Adrenal gland (tissue), 12 donors: Measurements from ENCODE around the gene GAGE12J. TPM values are rescaled to one million over a fixed set of nuclear protein-coding genes. Genes with fewer than 3 reads are reported as not detected.
"Not testable (repeated sequence)": the region's sequence is repeated elsewhere in the genome, so short reads cannot be mapped to it uniquely, and the experiment has no call there.

Experiments used
- DNase-seq, 7 donors: peaks; one replicate each; pipeline ENCODE4 v3.0.0-alpha.2; 2019 to 2020
- H3K27ac ChIP-seq, 5 donors: fragments of 200-600 bp; sonication (generic) in 4 of 5; 1 replicate in 3 of 5; 2 replicates in 2 of 5; pipeline versions ENCODE4 v1.5.1 to v1.8.0; 2016 to 2020; ENCODE audit warnings: mild to moderate bottlenecking in 1 of 5
- H3K27me3 ChIP-seq: fragments of 200-600 bp; 2 replicates; pipeline ENCODE4 v1.8.0; 2021
- H3K36me3 ChIP-seq, 2 donors: fragments of 200-600 bp; replicated peaks in 1 of 2; 1 replicate in 1 of 2; 2 replicates in 1 of 2; pipeline versions ENCODE4 v1.5.1 to v1.8.0; 2018 to 2022
- H3K4me1 ChIP-seq, 2 donors: fragments of 200-600 bp; replicated peaks in 1 of 2; 1 replicate in 1 of 2; 2 replicates in 1 of 2; pipeline versions ENCODE4 v1.5.1 to v1.8.0; 2018 to 2021
- H3K4me3 ChIP-seq, 4 donors: fragments of 200-600 bp; sonication (generic) in 3 of 4; one replicate each; pipeline ENCODE4 v1.5.1; 2016 to 2018
- H3K9me3 ChIP-seq, 3 donors: fragments of 200-600 bp; sonication (generic) in 1 of 3; replicated peaks in 1 of 3; 1 replicate in 2 of 3; 2 replicates in 1 of 3; pipeline versions ENCODE4 v1.5.1 to v1.8.0; 2016 to 2021
- WGBS, 4 donors: extraction: QIAGEN DNeasy Blood & Tissue Kit in 2 of 4; methylation state at CpG; one replicate each; pipeline versions ENCODE4 v1.1.5 to v1.1.7; 2013 to 2017; 5-methylcytosine and 5-hydroxymethylcytosine counted together
- intact Hi-C, 2 donors: fragments of 100-400 bp; cut with DNase I; formaldehyde crosslinking; loops; one replicate each; pipeline versions ENCODE4 v1.14.1 to v1.15.0; 2022 to 2023
- polyA plus RNA-seq, 3 donors: library from polyadenylated mRNA; stranded (reverse); fragments of 200-250 nt in 2 of 3; fragments of 350-450 nt in 1 of 3; fragmentation: Illumina TruSeq in 1 of 3; extraction: RNeasy Lipid Tissue Mini Kit (QIAGEN cat#74804) in 1 of 3; gene quantifications; one replicate each; pipeline ENCODE4 v1.2.3, GENCODE V29; 2013 to 2014
- total RNA-seq, 9 donors: library from RNA; depleted of rRNA in 4 of 9; stranded (reverse); fragments of >200 nt in 4 of 9; fragments of 120-200 nt in 1 of 9; fragmentation: NEBNext Ultra II Directional in 1 of 9; extraction: Animal tissue kit (Norgen Biotek cat#: 25700) in 1 of 9; gene quantifications; one replicate each; pipeline versions ENCODE4 v1.1.0 to v1.2.4, GENCODE V29; 2013 to 2023
- donor health status: healthy with polysubstance abuse.
- donor health status: Bipolar disorder and iron deficiency.
- donor health status: DM: yes; HTN: yes; CAD: no.
- donor health status: DM: no; HTN: no; CAD: no.
- donor health status: DM: no; HTN: no; CAD: no.
- donor health status: DM: yes; HTN: yes; CAD: no.

Gene GAGE12J
- total and polyA plus RNA-seq, 12 donors, result not detected

DNA sequence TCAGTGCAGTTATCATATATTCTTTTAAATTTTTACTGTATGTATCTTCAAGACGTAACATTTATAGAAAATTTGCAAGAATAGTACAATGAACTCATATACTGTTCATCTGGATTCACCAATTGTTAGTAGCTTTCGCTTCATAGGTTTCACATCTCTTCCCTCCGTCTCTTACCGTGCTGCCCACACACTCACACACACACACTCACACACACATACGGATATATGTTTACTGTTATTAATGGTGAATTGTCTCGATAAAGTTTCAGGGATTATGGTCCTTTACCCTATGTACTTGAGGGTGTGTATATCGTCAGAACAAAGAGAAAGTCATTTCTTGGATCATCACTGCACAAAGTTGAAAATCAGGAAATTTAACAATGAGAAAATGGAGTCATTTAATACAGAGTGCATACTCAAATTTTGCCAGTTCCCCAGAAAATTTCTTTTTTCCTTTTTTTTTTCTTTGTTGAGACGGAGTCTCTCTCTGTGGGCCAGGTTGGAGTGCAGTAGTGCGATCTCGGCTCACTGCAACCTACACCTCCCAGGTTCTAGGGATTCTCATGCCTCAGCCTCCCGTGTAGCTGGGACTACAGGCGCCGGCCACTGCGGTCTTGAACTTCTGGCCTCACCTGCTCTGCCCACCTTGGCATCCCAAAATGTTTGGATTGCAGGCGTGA lies 22.8 kb downstream of the GAGE12J start:
- DNase-seq, H3K36me3 ChIP-seq, intact Hi-C loops, H3K9me3 ChIP-seq, H3K4me1 ChIP-seq, H3K4me3 ChIP-seq, H3K27me3 ChIP-seq, H3K27ac ChIP-seq: not testable (repeated sequence)
- WGBS, 4 donors, result 71 to 80% (median 78%) methylated on average over 11 to 14 of the region's 15 CpGs

DNA sequence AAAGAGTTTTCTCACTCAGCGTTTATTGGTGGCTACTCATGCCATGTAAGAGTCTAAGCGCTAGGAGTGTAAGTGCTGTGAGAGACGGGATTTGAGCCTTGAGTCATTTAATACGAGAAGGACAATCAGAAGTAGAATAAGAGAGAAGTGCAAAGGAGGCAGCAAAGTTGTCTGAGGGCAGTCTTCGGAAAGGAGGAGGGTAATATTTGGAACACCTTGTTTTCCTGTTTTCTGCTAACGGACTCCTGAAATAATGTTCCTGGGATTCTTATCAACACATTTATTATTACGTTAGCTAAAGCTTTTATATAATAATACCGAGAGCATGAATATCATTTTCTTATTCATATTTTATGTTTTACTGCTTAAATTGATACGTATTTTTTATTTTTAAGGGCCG lies 23.6 kb downstream of the GAGE12J start:
- H3K27me3 ChIP-seq, DNase-seq, intact Hi-C loops, H3K9me3 ChIP-seq, H3K4me3 ChIP-seq, H3K36me3 ChIP-seq, H3K4me1 ChIP-seq, H3K27ac ChIP-seq: not testable (repeated sequence)
- WGBS, 4 donors, result 76 to 86% (median 80%) methylated on average over 5 to 9 of the region's 10 CpGs

DNA sequence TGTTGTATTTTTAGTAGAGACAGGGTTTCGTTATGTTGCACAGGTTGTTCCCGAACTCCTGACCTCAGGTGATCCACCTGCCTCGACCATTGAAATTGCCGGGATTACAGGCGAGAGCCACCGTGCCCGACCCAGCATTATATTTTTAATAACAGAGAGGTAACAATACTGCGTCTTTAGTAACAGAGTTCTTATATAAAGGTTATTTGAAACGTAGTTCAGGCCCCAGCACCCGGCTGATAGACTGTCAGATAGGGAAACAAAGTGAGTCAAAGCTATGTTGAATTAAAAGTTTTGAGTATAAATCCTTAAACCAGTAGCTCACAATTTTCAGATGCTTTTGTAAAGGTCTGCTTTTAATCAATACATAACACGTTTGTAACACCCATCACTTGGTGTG lies 24.3 kb downstream of the GAGE12J start:
- H3K27me3 ChIP-seq, H3K4me1 ChIP-seq, H3K9me3 ChIP-seq, H3K36me3 ChIP-seq, H3K4me3 ChIP-seq, intact Hi-C loops, H3K27ac ChIP-seq: not testable (repeated sequence)
- DNase-seq, result peak in 2 of 7 donors; percentile 13 to 35
- 78 to 89% (median 83%) methylated on average over 7 to 11 of the region's 11 CpGs for WGBS, 4 donors

Other genes with a start within 250 kb of the GAGE12J start
- 10 to 100 TPM in 8 of 9 donors, 1 to 10 TPM in 1; 9.7 to 44.5 (median 34.4) TPM for gene PRAF2, start 248.0 kb upstream of the GAGE12J start, total RNA-seq
- gene PRAF2, start 248.0 kb upstream of the GAGE12J start, polyA plus RNA-seq, result 100 to 1,000 TPM in 1 of 3 donors, 10 to 100 TPM in 2; 66.0 to 100 (median 85.5) TPM
- 100 to 1,000 TPM in 6 of 9 donors, 10 to 100 TPM in 3; 64.1 to 139 (median 108) TPM for gene WDR45, start 242.2 kb upstream of the GAGE12J start, total RNA-seq
- 100 to 1,000 TPM in 2 of 3 donors, 10 to 100 TPM in 1; 59.4 to 184 (median 170) TPM for gene WDR45, start 242.2 kb upstream of the GAGE12J start, polyA plus RNA-seq
- 10 to 100 TPM; 21.5 to 58.4 (median 27.3) TPM for gene GPKOW, start 198.3 kb upstream of the GAGE12J start, total RNA-seq
- gene GPKOW, start 198.3 kb upstream of the GAGE12J start, polyA plus RNA-seq, result 10 to 100 TPM; 10.1 to 21.8 (median 11.3) TPM
- gene MAGIX, start 159.3 kb upstream of the GAGE12J start, total RNA-seq, result 10 to 100 TPM in 1 of 9 donors, 1 to 10 TPM in 8; 2.2 to 16.2 (median 3.1) TPM
- gene MAGIX, start 159.3 kb upstream of the GAGE12J start, polyA plus RNA-seq, result 1 to 10 TPM in 2 of 3 donors, under 1 TPM in 1; 0.59 to 8.4 (median 7.6) TPM
- 100 to 1,000 TPM in 6 of 9 donors, 10 to 100 TPM in 3; 52.1 to 304 (median 161) TPM for gene PLP2, start 150.1 kb upstream of the GAGE12J start, total RNA-seq
- 100 to 1,000 TPM in 2 of 3 donors, 10 to 100 TPM in 1; 78.2 to 724 (median 324) TPM for gene PLP2, start 150.1 kb upstream of the GAGE12J start, polyA plus RNA-seq
- gene PRICKLE3, start 135.7 kb upstream of the GAGE12J start, total RNA-seq, result 10 to 100 TPM in 7 of 9 donors, 1 to 10 TPM in 2; 2.8 to 46.8 (median 13.1) TPM
- gene PRICKLE3, start 135.7 kb upstream of the GAGE12J start, polyA plus RNA-seq, result 10 to 100 TPM in 1 of 3 donors, 1 to 10 TPM in 2; 5.7 to 10.9 (median 6.6) TPM
- gene SYP, start 121.8 kb upstream of the GAGE12J start, total RNA-seq, result 100 to 1,000 TPM in 1 of 9 donors, 10 to 100 TPM in 7, 1 to 10 TPM in 1; 6.8 to 147 (median 18.5) TPM
- 10 to 100 TPM; 18.6 to 73.1 (median 61.4) TPM for gene SYP, start 121.8 kb upstream of the GAGE12J start, polyA plus RNA-seq
- under 1 TPM in 3 of 9 donors, not detected in 6; 0.14 to 0.18 (median 0.17) TPM for gene CACNA1F, start 88.7 kb upstream of the GAGE12J start, total RNA-seq
- gene CACNA1F, start 88.7 kb upstream of the GAGE12J start, polyA plus RNA-seq, result under 1 TPM in 2 of 3 donors, not detected in 1; 0.13 to 0.24 TPM
- 10 to 100 TPM in 8 of 9 donors, 1 to 10 TPM in 1; 8.8 to 24.7 (median 19.4) TPM for gene CCDC22, start 86.6 kb upstream of the GAGE12J start, total RNA-seq
- 10 to 100 TPM in 2 of 3 donors, 1 to 10 TPM in 1; 6.0 to 13.6 (median 11.8) TPM for gene CCDC22, start 86.6 kb upstream of the GAGE12J start, polyA plus RNA-seq
- gene FOXP3, start 57.3 kb upstream of the GAGE12J start, total RNA-seq, result under 1 TPM in 5 of 9 donors, not detected in 4; 0.14 to 0.38 (median 0.29) TPM
- under 1 TPM; 0.20 to 0.53 (median 0.24) TPM for gene FOXP3, start 57.3 kb upstream of the GAGE12J start, polyA plus RNA-seq
- gene PPP1R3F, start 52.2 kb upstream of the GAGE12J start, total RNA-seq, result 10 to 100 TPM in 1 of 9 donors, 1 to 10 TPM in 8; 3.5 to 11.6 (median 6.8) TPM
- gene PPP1R3F, start 52.2 kb upstream of the GAGE12J start, polyA plus RNA-seq, result 1 to 10 TPM; 2.6 to 6.2 (median 4.3) TPM
- gene GAGE10, start 18.4 kb upstream of the GAGE12J start, total RNA-seq, result under 1 TPM in 1 of 9 donors, not detected in 8; 0.33 TPM
- gene GAGE10, start 18.4 kb upstream of the GAGE12J start, polyA plus RNA-seq, result not detected
- not detected for gene GAGE13, start 9.5 kb downstream of the GAGE12J start, total RNA-seq
- not detected for gene GAGE13, start 9.5 kb downstream of the GAGE12J start, polyA plus RNA-seq
- gene GAGE12C, start 210.1 kb downstream of the GAGE12J start, total RNA-seq, result not detected
- gene GAGE12C, start 210.1 kb downstream of the GAGE12J start, polyA plus RNA-seq, result not detected
- gene GAGE12D, start 219.7 kb downstream of the GAGE12J start, total RNA-seq, result not detected
- gene GAGE12D, start 219.7 kb downstream of the GAGE12J start, polyA plus RNA-seq, result not detected
- gene GAGE12E, start 229.3 kb downstream of the GAGE12J start, total RNA-seq, result not detected
- gene GAGE12E, start 229.3 kb downstream of the GAGE12J start, polyA plus RNA-seq, result not detected
- 1 to 10 TPM in 1 of 9 donors, under 1 TPM in 1, not detected in 7; 0.57 to 1.1 TPM for gene GAGE12F, start 238.8 kb downstream of the GAGE12J start, total RNA-seq
- gene GAGE12F, start 238.8 kb downstream of the GAGE12J start, polyA plus RNA-seq, result not detected
- gene GAGE12G, start 248.4 kb downstream of the GAGE12J start, total RNA-seq, result under 1 TPM in 1 of 9 donors, not detected in 8; 0.57 TPM
- gene GAGE12G, start 248.4 kb downstream of the GAGE12J start, polyA plus RNA-seq, result not detected